Measurements from ENCODE around the gene GJA8. TPM values are rescaled to one million over a fixed set of nuclear protein-coding genes. Genes with fewer than 3 reads are reported as not detected.
"Not testable (repeated sequence)": the region's sequence is repeated elsewhere in the genome, so short reads cannot be mapped to it uniquely, and the experiment has no call there.

Gene GJA8
- total RNA-seq, 2 experiments from 2014 or later, result not detected

GRCh38 chr1:147924813-147925212 lies 22.2 kb downstream of the GJA8 start:
- ChIA-PET POLR2A (no interaction called here), CTCF (no interaction called here)

- CTCF ChIA-PET, POLR2A ChIA-PET: not testable (repeated sequence)
Observed at GRCh38 chr1:147927215-147927614, 24.6 kb downstream of the GJA8 start.

GRCh38 chr1:147927689-147928088 lies 25.1 kb downstream of the GJA8 start:
- CTCF ChIA-PET, POLR2A ChIA-PET: not testable (repeated sequence)

- POLR2A ChIA-PET, result not testable (repeated sequence)
Observed at GRCh38 chr1:147928236-147929132, 25.9 kb downstream of the GJA8 start, which contains the start of gene GPR89B. Gene GPR89B, plus strand, starts transcription at chr1:147928420. Its CDS starts 117 bp downstream, at chr1:147928537.

GRCh38 chr1:147931137-147931536 lies 28.5 kb downstream of the GJA8 start:
- CTCF ChIA-PET, POLR2A ChIA-PET: not testable (repeated sequence)

More at GRCh38 chr1:147928236-147929132, 25.9 kb downstream of the GJA8 start, which contains the start of gene GPR89B:
- CTCF ChIA-PET, result not testable (repeated sequence)

GRCh38 chr1:147935296-147935695 lies 32.7 kb downstream of the GJA8 start:
- POLR2A ChIA-PET, CTCF ChIA-PET: not testable (repeated sequence)

GRCh38 chr1:147940456-147940855 lies 37.9 kb downstream of the GJA8 start:
- CTCF ChIA-PET, POLR2A ChIA-PET: not testable (repeated sequence)

- POLR2A ChIA-PET, CTCF ChIA-PET: not testable (repeated sequence)
Observed at GRCh38 chr1:147942563-147942962, 40.0 kb downstream of the GJA8 start.

- POLR2A ChIA-PET, CTCF ChIA-PET: not testable (repeated sequence)
Observed at GRCh38 chr1:147949517-147949916, 46.9 kb downstream of the GJA8 start.

Other genes with a start within 250 kb of the GJA8 start
- gene ACP6, start 232.3 kb upstream of the GJA8 start, total RNA-seq, result 1 to 10 TPM; 8.0 to 9.0 TPM
- gene GJA5, start 142.2 kb upstream of the GJA8 start, total RNA-seq, result not detected
- 10 to 100 TPM; 19.5 to 20.5 TPM for gene GPR89B, start 25.6 kb downstream of the GJA8 start, total RNA-seq
- gene NBPF11, start 249.5 kb downstream of the GJA8 start, total RNA-seq, result 1 to 10 TPM; 5.2 to 6.0 TPM

Measured in activated CD8-positive, alpha-beta memory T cell treated with anti-CD3 and anti-CD28 coated beads for 36 hours (primary cell).